NB4 (cell line): Measurements from ENCODE around the gene SPEM3.

Experiments
- DNase-seq: peaks from one replicate; pipeline ENCODE4 v3.0.0; 2010; ENCODE audit warnings: low read depth
- H3K4me3 ChIP-seq: one replicate; pipeline ENCODE4 v1.5.1; 2011; ENCODE audit warnings: mild to moderate bottlenecking, low read depth, low read length, moderate library complexity
- MYC ChIP-seq: IDR thresholded peaks from 2 replicates; pipeline ENCODE4 v1.6.1; 2011; ENCODE audit warnings: low read depth, low read length
- POLR2A ChIP-seq: IDR thresholded peaks from 2 replicates; pipeline ENCODE4 v1.6.1; 2011; ENCODE audit warnings: mild to moderate bottlenecking; ENCODE audit not compliant: insufficient read length; ENCODE audit errors: extremely low read depth
- TF ChIP-seq, protein P1 (sequence below): IDR thresholded peaks from one replicate; pipeline ENCODE4 v1.5.1; 2012; ENCODE audit warnings: low read depth, low read length
- TF ChIP-seq, protein P2 (sequence below): IDR thresholded peaks from 2 replicates; pipeline ENCODE4 v1.6.1; 2011; ENCODE audit warnings: low read depth, low read length

SPEM3 gene

DNA sequence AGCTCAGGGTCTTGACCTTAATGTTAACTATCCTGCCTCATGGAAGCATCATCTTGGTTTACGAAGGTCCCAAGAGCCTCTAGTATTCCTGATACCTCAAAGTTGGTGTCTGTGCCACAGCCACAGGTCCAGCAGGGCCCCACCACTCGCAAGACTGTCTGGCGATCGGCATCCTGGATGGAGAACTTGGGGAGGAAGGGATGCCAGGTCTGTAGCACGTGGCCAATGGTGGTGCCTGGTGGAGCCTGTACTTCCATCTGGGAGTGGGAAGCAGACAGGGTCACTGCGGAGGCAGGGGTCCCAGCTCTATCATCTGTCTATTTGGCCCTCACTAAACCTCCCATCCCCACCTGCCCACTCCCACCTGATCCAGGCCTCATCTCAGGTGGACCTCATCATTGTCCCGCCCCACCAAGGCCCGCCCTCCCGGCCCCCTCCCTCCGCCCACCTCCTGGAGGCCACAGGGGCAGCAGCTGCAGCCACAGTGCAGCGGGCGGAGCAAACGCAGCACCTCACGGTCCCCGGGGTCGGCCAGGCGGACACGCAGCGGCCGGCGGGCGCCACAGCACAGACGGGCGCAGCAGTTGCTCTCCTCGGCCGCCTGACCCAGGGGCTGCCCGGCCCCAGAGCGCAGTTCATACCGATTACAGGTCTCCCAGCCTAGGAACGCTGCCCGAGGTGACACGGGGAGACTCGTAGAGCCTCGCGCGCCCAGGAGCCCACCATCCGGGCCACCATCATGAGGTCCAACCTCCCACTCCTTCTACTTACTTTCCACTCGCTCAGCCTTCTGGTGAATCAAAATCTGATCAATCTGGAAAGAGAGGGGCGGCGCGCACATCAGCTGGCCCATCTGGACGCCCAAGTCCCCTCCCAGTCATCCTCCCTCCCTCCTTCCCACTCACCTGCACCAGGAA is 35.7 kb upstream of the SPEM3 start:
- H3K4me3 ChIP-seq, result no peak overlapping the region
- DNase-seq, result no peak
- TF ChIP-seq, protein P1, sequence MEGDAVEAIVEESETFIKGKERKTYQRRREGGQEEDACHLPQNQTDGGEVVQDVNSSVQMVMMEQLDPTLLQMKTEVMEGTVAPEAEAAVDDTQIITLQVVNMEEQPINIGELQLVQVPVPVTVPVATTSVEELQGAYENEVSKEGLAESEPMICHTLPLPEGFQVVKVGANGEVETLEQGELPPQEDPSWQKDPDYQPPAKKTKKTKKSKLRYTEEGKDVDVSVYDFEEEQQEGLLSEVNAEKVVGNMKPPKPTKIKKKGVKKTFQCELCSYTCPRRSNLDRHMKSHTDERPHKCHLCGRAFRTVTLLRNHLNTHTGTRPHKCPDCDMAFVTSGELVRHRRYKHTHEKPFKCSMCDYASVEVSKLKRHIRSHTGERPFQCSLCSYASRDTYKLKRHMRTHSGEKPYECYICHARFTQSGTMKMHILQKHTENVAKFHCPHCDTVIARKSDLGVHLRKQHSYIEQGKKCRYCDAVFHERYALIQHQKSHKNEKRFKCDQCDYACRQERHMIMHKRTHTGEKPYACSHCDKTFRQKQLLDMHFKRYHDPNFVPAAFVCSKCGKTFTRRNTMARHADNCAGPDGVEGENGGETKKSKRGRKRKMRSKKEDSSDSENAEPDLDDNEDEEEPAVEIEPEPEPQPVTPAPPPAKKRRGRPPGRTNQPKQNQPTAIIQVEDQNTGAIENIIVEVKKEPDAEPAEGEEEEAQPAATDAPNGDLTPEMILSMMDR, result no peak
- TF ChIP-seq MYC (no peak), POLR2A (no peak)
- TF ChIP-seq, protein P2, sequence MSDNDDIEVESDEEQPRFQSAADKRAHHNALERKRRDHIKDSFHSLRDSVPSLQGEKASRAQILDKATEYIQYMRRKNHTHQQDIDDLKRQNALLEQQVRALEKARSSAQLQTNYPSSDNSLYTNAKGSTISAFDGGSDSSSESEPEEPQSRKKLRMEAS, result no peak

DNA sequence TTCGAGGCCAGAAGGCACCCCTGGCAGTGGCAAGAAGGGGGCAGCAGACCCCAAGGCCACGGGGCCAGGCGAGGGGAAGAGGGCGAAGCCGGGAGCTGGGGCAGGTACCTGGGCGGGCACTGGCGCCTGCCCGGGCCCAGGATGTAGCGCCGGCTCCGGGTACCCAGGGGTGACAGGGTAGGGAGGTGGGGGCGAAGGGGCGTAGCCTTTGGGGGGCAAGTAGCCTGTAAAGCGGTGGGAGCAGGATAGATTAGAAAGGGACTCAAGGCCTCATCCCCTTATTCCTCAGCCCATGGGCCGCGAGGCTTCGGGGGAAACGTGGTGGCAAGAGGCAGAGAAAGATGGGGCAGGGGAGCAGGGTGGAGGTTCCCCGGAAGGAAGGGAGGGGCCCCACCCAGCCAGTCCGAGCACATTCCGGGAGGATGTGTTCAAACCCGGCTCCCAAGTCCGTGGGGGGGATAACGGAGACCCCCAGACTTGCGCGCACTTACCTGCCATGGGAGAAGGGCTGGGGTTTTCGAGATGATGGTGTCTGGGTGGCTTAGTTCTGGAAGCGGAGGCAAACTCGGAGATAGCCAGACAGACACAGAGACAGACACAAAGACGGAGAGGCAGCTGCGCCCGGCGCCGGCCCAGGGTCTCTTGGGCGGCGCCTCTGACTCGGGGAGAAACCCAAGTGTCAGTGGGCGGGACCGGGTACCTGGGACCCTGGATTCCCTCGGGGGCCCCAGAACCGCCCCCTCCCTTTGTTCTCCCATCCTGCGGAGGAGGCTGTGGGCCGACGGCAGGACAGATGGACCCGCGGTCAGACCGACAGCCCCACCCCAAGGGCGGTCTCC is 34.8 kb upstream of the SPEM3 start:
- TF ChIP-seq, protein P2, result no peak
- no peak for TF ChIP-seq MYC
- TF ChIP-seq POLR2A, result no peak
- TF ChIP-seq, protein P1, result no peak
- no peak for DNase-seq
- peak overlapping the region; percentile 43 for H3K4me3 ChIP-seq

DNA sequence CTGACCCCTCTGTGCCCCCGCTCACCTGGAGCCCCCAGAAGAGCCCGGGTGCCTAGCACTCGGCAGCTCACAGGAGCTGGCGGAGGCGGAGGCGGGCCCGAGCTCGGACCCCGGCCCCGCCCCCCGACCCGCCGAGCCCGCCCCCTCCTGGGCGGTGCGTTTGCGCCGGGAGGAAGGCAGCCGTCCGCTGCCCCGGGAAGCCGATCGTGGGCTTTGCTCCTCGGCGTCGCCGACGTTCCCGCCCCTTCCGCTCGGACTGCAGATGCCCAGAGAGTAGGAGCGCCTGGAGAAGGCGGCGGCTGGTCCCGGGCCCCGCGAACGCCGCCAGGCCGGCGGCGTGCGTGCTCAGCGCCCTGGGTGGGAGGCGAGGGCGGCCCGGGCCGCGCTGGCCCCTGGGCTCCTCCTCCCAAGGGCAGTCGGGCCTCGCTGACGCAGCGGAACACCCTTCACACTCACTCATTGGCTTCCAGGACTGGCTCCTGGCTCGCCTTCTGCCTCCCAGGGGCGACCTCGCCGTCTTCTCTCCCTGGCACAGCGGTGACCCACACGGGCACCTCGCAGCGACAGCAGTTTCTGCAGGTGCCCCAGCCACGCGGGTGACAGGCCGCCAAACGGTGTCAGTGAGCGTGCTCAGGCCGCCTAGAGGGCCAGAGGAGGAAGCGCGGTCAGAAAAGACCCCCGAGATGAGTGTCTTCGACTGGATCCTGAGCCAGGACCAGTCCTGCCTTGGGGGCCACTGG is 34.0 kb upstream of the SPEM3 start, which contains the start of gene PLSCR3:
Gene PLSCR3 (minus strand): TSS at position 74 of the 740 bp plus-strand sequence. CDS start 415 bp downstream, outside the sequence.
- TF ChIP-seq, protein P2, result peak; percentile 43
- TF ChIP-seq POLR2A (peak; percentile 87), MYC (peak; percentile 76; the same call in 1 of the 2 replicates)
- TF ChIP-seq, protein P1, result peak; percentile 17
- peak; percentile 83 for DNase-seq
- peak within 1 kb of the TSS; percentile 50 for H3K4me3 ChIP-seq

DNA sequence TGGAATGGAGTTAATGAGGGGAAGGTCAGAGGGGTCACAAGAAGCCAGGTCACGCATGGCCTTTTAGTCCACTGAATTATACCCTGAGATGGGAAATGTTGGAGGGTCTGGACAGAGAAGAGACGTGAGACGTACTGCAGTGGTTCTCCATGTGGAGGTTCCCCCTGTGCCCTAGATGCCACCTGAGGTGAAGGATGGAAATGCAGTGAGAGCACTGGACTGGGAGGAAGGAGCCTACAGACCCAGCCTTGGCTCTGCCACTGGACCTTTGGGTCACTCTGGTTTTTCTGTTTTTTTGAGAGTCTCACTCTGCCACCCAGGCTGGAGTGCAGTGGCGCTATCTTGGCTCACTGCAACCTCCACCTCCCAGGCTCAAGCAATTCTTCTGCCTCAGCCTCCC is 32.5 kb upstream of the SPEM3 start:
- TF ChIP-seq, protein P1, result no peak
- TF ChIP-seq MYC, result no peak
- TF ChIP-seq, protein P2, result no peak
- no peak for TF ChIP-seq POLR2A
- no peak overlapping the region for H3K4me3 ChIP-seq
- DNase-seq, result no peak

DNA sequence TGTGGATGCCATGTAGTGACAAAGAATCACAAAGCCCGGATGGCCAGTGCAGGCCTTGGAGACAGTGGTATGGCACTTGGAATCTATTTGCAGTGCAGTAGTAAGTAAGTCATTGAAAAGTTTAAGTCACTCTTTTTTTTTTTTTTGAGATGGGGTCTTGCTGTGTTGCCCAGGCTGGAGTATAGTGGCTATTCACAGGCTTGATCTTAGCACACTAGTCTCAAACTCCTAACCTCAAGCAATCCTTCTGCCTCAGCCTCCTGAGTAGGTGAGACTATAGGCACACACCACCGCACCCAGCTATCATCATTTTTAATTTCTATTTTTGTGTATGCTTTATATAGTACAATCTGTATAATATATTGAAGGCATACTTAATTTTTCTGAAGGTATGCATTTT is 30.0 kb upstream of the SPEM3 start:
- TF ChIP-seq, protein P1, result no peak
- TF ChIP-seq POLR2A (no peak), MYC (no peak)
- TF ChIP-seq, protein P2, result no peak
- H3K4me3 ChIP-seq, result no peak overlapping the region
- DNase-seq, result no peak
